Fibroblast of lung (primary cell): ENCODE measurements around the gene GNPTAB. TPM values are rescaled to one million over a fixed set of nuclear protein-coding genes. Genes with fewer than 3 reads are reported as not detected.
A peak's percentile ranks its signal among the peaks of the same experiment; 100 is the strongest.

Source experiments
- DNase-seq, 2 donors: peaks; one replicate each; pipeline versions ENCODE4 v3.0.0 to v3.0.0-alpha.2; 2010; ENCODE audit warnings: low read depth in 2 of 2
- H2AFZ ChIP-seq: 2 replicates; pipeline ENCODE4 v1.5.1; 2012; ENCODE audit warnings: low read length, control low read depth, inconsistent platforms
- H3K27ac ChIP-seq: 2 replicates; pipeline ENCODE4 v1.5.1; 2011; ENCODE audit warnings: low read length, control low read depth; ENCODE audit not compliant: insufficient read depth
- H3K27me3 ChIP-seq: 2 replicates; pipeline ENCODE4 v1.5.1; 2011; ENCODE audit warnings: mild to moderate bottlenecking, low read length; ENCODE audit not compliant: control insufficient read depth, insufficient read depth
- H3K36me3 ChIP-seq: 2 replicates; pipeline ENCODE4 v1.5.1; 2011; ENCODE audit warnings: low read length; ENCODE audit not compliant: control insufficient read depth, insufficient read depth
- H3K4me1 ChIP-seq: 2 replicates; pipeline ENCODE4 v1.5.1; 2011; ENCODE audit warnings: low read length; ENCODE audit not compliant: control insufficient read depth, insufficient read depth; ENCODE audit errors: extremely low read depth
- H3K4me2 ChIP-seq: 2 replicates; pipeline ENCODE4 v1.5.1; 2011; ENCODE audit warnings: low read length, control low read depth; ENCODE audit not compliant: insufficient read depth; ENCODE audit errors: extremely low read depth
- H3K4me3 ChIP-seq, 4 experiments: fragments of 200-600 bp in 1 of 4; sonication (generic) in 1 of 4; replicated peaks in 1 of 4; 2 replicates each; pipeline ENCODE4 v1.5.1; 2011 to 2016; ENCODE audit warnings: low read length in 4 of 4, low read depth in 3 of 4, mild to moderate bottlenecking in 3 of 4, control low read depth in 2 of 4, inconsistent platforms in 1 of 4, mixed read lengths in 1 of 4; ENCODE audit not compliant: insufficient read depth in 1 of 4; ENCODE audit errors: control extremely low read depth in 1 of 4
- H3K79me2 ChIP-seq: 2 replicates; pipeline ENCODE4 v1.5.1; 2012; ENCODE audit warnings: mild to moderate bottlenecking, low read length, inconsistent platforms; ENCODE audit not compliant: control insufficient read depth, insufficient read depth
- H3K9ac ChIP-seq: 2 replicates; pipeline ENCODE4 v1.5.1; 2011; ENCODE audit warnings: mild to moderate bottlenecking, low read length, control low read depth; ENCODE audit not compliant: insufficient read depth
- H3K9me3 ChIP-seq: 2 replicates; pipeline ENCODE4 v1.5.1; 2012; ENCODE audit warnings: low read depth, low read length; ENCODE audit not compliant: control insufficient read depth, insufficient read depth
- H4K20me1 ChIP-seq: 2 replicates; pipeline ENCODE4 v1.5.1; 2011; ENCODE audit warnings: low read length; ENCODE audit not compliant: control insufficient read depth, insufficient read depth; ENCODE audit errors: extremely low read depth
- EZH2 ChIP-seq: IDR thresholded peaks from 2 replicates; pipeline ENCODE4 v1.5.1; 2012; ENCODE audit warnings: low read length, control low read depth, mild to moderate bottlenecking; ENCODE audit errors: missing control alignments
- polyA plus RNA-seq, 2 donors: library from polyadenylated mRNA; depleted of rRNA in 1 of 2; stranded (reverse) in 1 of 2; unstranded in 1 of 2; fragments of >200 nt; gene quantifications; 2 replicates each; pipeline ENCODE4 v1.2.1, GENCODE V29; 2011 to 2012; ENCODE audit warnings: missing spikeins in 1 of 2
- total RNA-seq: library from RNA; depleted of rRNA; stranded (reverse); fragments of >200 nt; gene quantifications from 2 replicates; pipeline ENCODE4 v1.2.1, GENCODE V29; 2014
- TF ChIP-seq, protein P1 (sequence below), 2 donors: IDR thresholded peaks in 1 of 2; conservative IDR thresholded peaks in 1 of 2; 1 replicate in 1 of 2; 2 replicates in 1 of 2; pipeline ENCODE4 v1.5.1; 2011 to 2012; ENCODE audit warnings: low read length in 2 of 2, control low read depth in 1 of 2, inconsistent platforms in 1 of 2, low read depth in 1 of 2, mild to moderate bottlenecking in 1 of 2

The GNPTAB gene
- total and polyA plus RNA-seq, 2 donors (not counting 1 experiment from before 2014, with no cell fraction given), result 49.7 to 58.4 TPM

DNA sequence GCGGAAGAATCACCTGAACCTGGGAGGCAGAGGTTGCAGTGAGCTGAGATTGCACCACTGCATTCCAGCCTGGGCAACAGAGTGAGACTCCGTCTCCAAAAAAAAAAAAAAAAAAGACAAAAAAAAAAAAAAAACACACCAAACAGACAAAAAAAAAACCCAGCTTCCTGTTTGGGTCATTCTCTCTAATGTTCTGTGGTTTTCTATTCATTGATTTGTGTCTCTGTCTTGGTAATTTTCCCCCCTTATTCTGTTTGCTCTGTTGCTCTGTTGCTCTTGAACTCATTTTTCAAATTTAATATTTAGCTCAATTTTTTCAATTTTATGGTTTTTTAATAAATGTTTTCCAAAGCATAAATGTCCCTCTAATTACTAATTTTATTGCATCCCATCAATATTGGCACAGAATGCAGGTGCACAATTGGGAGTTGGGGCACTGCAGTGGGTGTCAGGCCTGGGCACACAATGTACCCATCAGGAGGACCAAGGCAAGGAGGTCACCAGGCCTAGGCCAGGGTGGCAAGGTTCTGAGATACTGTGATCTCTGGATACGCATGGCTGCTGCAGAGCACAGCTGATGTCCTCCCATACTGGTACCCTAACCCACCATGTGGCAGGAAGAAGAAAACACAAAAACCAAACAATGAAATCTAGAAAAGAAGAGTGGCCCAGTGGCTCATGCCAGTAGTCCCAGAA is 8.0 kb upstream of the GNPTAB start:
- Histone ChIP-seq H3K27me3 (no peaks in the 10 kb centered on the region), H3K4me2 (no peak overlapping the region), H3K9me3 (no peaks in the 10 kb centered on the region), H3K4me3 (no peak overlapping the region), H3K79me2 (no peaks in the 10 kb centered on the region), H3K9ac (no peak overlapping the region), H4K20me1 (no peaks in the 10 kb centered on the region), H3K27ac (no peak overlapping the region), H2AFZ (no peak overlapping the region), H3K4me1 (no peaks in the 10 kb centered on the region), H3K36me3 (no peaks in the 10 kb centered on the region)
- TF ChIP-seq, protein P1, sequence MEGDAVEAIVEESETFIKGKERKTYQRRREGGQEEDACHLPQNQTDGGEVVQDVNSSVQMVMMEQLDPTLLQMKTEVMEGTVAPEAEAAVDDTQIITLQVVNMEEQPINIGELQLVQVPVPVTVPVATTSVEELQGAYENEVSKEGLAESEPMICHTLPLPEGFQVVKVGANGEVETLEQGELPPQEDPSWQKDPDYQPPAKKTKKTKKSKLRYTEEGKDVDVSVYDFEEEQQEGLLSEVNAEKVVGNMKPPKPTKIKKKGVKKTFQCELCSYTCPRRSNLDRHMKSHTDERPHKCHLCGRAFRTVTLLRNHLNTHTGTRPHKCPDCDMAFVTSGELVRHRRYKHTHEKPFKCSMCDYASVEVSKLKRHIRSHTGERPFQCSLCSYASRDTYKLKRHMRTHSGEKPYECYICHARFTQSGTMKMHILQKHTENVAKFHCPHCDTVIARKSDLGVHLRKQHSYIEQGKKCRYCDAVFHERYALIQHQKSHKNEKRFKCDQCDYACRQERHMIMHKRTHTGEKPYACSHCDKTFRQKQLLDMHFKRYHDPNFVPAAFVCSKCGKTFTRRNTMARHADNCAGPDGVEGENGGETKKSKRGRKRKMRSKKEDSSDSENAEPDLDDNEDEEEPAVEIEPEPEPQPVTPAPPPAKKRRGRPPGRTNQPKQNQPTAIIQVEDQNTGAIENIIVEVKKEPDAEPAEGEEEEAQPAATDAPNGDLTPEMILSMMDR (conservative IDR thresholded peaks at IDR 0.05 in 1 of 2, IDR thresholded peaks at IDR 0.05 in 1 of 2; ENCODE audit: low read depth in 1 of 2, low read length in 2 of 2), result no peak
- no peak for TF ChIP-seq EZH2
- no peak for DNase-seq

GRCh38 chr12:101832030-101832429 is 1.3 kb upstream of the GNPTAB start:
- DNase-seq, result no peak
- no peak overlapping the region for H2AFZ ChIP-seq
- H3K9ac ChIP-seq, result no peak overlapping the region
- no peaks in the 10 kb centered on the region for H3K27me3 ChIP-seq
- H4K20me1 ChIP-seq, result no peaks in the 10 kb centered on the region
- no peaks in the 10 kb centered on the region for H3K36me3 ChIP-seq
- peaks cover 4% of the 10 kb centered on the region for H3K79me2 ChIP-seq
- H3K4me3 ChIP-seq, result no peak overlapping the region
- no peak for TF ChIP-seq EZH2
- TF ChIP-seq, protein P1 (conservative IDR thresholded peaks at IDR 0.05 in 1 of 2, IDR thresholded peaks at IDR 0.05 in 1 of 2; ENCODE audit: low read depth in 1 of 2, low read length in 2 of 2), result no peak
- H3K9me3 ChIP-seq, result no peaks in the 10 kb centered on the region
- H3K4me2 ChIP-seq, result no peak overlapping the region
- H3K27ac ChIP-seq, result no peak overlapping the region
- H3K4me1 ChIP-seq, result peaks cover 2% of the 10 kb centered on the region

GRCh38 chr12:101829639-101830366 is 956 bp downstream of the GNPTAB start:
- Histone ChIP-seq H3K36me3 (no peaks in the 10 kb centered on the region), H3K4me3 (peak overlapping the region; percentile 72 to 93 (median 84)), H3K27me3 (no peaks in the 10 kb centered on the region), H3K4me1 (peaks cover 2% of the 10 kb centered on the region), H3K9me3 (no peaks in the 10 kb centered on the region), H3K79me2 (peaks cover 4% of the 10 kb centered on the region), H3K4me2 (peak overlapping the region; percentile 65), H3K27ac (no peak overlapping the region), H3K9ac (peak overlapping the region; percentile 58), H4K20me1 (no peaks in the 10 kb centered on the region), H2AFZ (peak overlapping the region; percentile 85)
- TF ChIP-seq EZH2, result no peak
- TF ChIP-seq, protein P1 (conservative IDR thresholded peaks at IDR 0.05 in 1 of 2, IDR thresholded peaks at IDR 0.05 in 1 of 2; ENCODE audit: low read depth in 1 of 2, low read length in 2 of 2), result no peak
- DNase-seq, result no peak
